HepG2 (cell line): ENCODE results near the gene ECE2. TPM values are rescaled to one million over a fixed set of nuclear protein-coding genes. Genes with fewer than 3 reads are reported as not detected.

Source experiments
- ATAC-seq: fragments of 200-7000 bp; cut with Tn5 transposase; 3 replicates; pipeline ENCODE4 v1.9.1; 2020; ENCODE audit warnings: mild to moderate bottlenecking, moderate library complexity
- BruUV-seq: library from RNA; stranded (reverse); fragments of 400-500 nt; replicated peaks from 2 replicates; lab custom pipeline; 2021; lab: Mats Ljungman, UMichigan
- CTCF ChIA-PET: fragments of 300-600 bp; formaldehyde crosslinking; extraction: SDS; loops from one replicate; lab custom pipeline; 2021; ENCODE audit warnings: low total read pairs, inconsistent platforms, low intra/inter-chr PET ratio; lab: Yijun Ruan, JAX
- POLR2A ChIA-PET: fragments of 350-600 bp; sonication (Branson Sonifier 250); formaldehyde crosslinking; loops from one replicate; lab custom pipeline; 2020; ENCODE audit warnings: antibody characterized with exemption, inconsistent platforms; lab: Yijun Ruan, JAX
- DNase-seq: peaks from one replicate; pipeline ENCODE4 v3.0.0-alpha.2; 2015; ENCODE audit warnings: low spot score
- FAIRE-seq: peaks from 3 replicates; lab custom pipeline; 2011; peaks lifted over from hg19 to GRCh38; lab: Jason Lieb, UNC
- H2AFZ ChIP-seq: one replicate; pipeline ENCODE4 v1.6.1; 2011; ENCODE audit warnings: low read length, inconsistent platforms
- H3K27ac ChIP-seq: fragments of 300-600 bp; 3 replicates; pipeline ENCODE4 v1.8.0; 2011; ENCODE audit warnings: mixed run types, mild to moderate bottlenecking, mixed read lengths, low read length, inconsistent platforms; ENCODE audit not compliant: insufficient read depth; ENCODE audit errors: extremely low read length
- H3K27me3 ChIP-seq, 2 experiments: fragments of 200-600 bp in 1 of 2; 2 replicates in 1 of 2; 3 replicates in 1 of 2; pipeline versions ENCODE4 v1.6.0 to v1.8.0; 2011; ENCODE audit warnings: low read length in 2 of 2, mild to moderate bottlenecking in 2 of 2, moderate library complexity in 2 of 2, inconsistent platforms in 1 of 2; ENCODE audit not compliant: insufficient read depth in 2 of 2, control insufficient read depth in 1 of 2
- H3K36me3 ChIP-seq, 2 experiments: fragments of 200-600 bp in 1 of 2; replicated peaks in 1 of 2; 2 replicates in 1 of 2; 3 replicates in 1 of 2; pipeline versions ENCODE4 v1.5.1 to v1.8.0; 2011; ENCODE audit warnings: low read length in 2 of 2, inconsistent platforms in 1 of 2; ENCODE audit not compliant: insufficient read depth in 2 of 2, control insufficient read depth in 1 of 2
- H3K4me1 ChIP-seq: 2 replicates; pipeline ENCODE4 v1.5.1; 2012; ENCODE audit warnings: low read length, inconsistent platforms; ENCODE audit not compliant: insufficient read depth
- H3K4me2 ChIP-seq: 2 replicates; pipeline ENCODE4 v1.6.0; 2011; ENCODE audit warnings: low read depth, low read length, inconsistent platforms
- H3K4me3 ChIP-seq, 3 experiments: fragments of 200-600 bp in 1 of 3; sonication (generic), shearing (Covaris generic) in 1 of 3; replicated peaks in 1 of 3; 2 replicates each; pipeline ENCODE4 v1.5.1; 2011 to 2016; ENCODE audit warnings: low read length in 3 of 3, inconsistent platforms in 2 of 3, low read depth in 2 of 3, mild to moderate bottlenecking in 2 of 3, control low read depth in 1 of 3, mixed read lengths in 1 of 3; ENCODE audit not compliant: insufficient read depth in 1 of 3
- H3K79me2 ChIP-seq: one replicate; pipeline ENCODE4 v1.6.1; 2011; ENCODE audit warnings: low read length, inconsistent platforms; ENCODE audit not compliant: insufficient read depth
- H3K9ac ChIP-seq: 2 replicates; pipeline ENCODE4 v1.6.0; 2011; ENCODE audit warnings: mild to moderate bottlenecking, low read depth, low read length, inconsistent platforms; ENCODE audit not compliant: insufficient read depth
- H3K9me3 ChIP-seq: 2 replicates; pipeline ENCODE4 v1.5.1; 2012; ENCODE audit warnings: mild to moderate bottlenecking, low read length
- H4K20me1 ChIP-seq: 2 replicates; pipeline ENCODE4 v1.6.0; 2011; ENCODE audit warnings: inconsistent platforms, mild to moderate bottlenecking, low read length, moderate library complexity; ENCODE audit not compliant: insufficient read depth
- AGO2 ChIP-seq: fragments of 200-400 bp; formaldehyde crosslinking; optimal IDR thresholded peaks from 2 replicates; pipeline ENCODE3; 2017; ENCODE audit warnings: mild to moderate bottlenecking, low read depth, low read length, moderate library complexity
- RBFOX2 ChIP-seq: fragments of 200-400 bp; formaldehyde crosslinking; IDR thresholded peaks from 2 replicates; pipeline ENCODE4 v1.6.1; 2017; ENCODE audit warnings: low read depth, mild to moderate bottlenecking, low read length
- RBM22 ChIP-seq: fragments of 200-400 bp; formaldehyde crosslinking; optimal IDR thresholded peaks from 2 replicates; pipeline ENCODE3; 2017; ENCODE audit warnings: mild to moderate bottlenecking, low read length, moderate library complexity
- SIN3B ChIP-seq: fragments of 150-350 bp; IDR thresholded peaks from 2 replicates; pipeline ENCODE4 v1.6.1; 2014; ENCODE audit warnings: low read length
- WGBS: methylation state at CpG from one replicate; pipeline ENCODE4 v1.1.6; 2017; ENCODE audit warnings: low lambda C conversion rate; 5-methylcytosine and 5-hydroxymethylcytosine counted together
- in situ Hi-C: cut with HindIII; loops from 2 replicates; pipeline ENCODE4 v1.10.0; 2017; ENCODE audit warnings: low pct_unique_long_range_greater_than_20kb; ENCODE audit not compliant: extremely low pct_ligation_motif_present
- intact Hi-C: fragments of 100-400 bp; cut with micrococcal nuclease; formaldehyde crosslinking; loops from one replicate; pipeline ENCODE4 v1.10.0; 2022; ENCODE audit not compliant: unreplicated experiment
- polyA plus RNA-seq, 8 experiments: library from polyadenylated mRNA; depleted of rRNA in 3 of 8; stranded (reverse) in 7 of 8; unstranded in 1 of 8; fragments of >200 nt; fragmentation: Illumina TruSeq in 4 of 8; extraction: Trizol in 4 of 8; gene quantifications; 2 replicates each; pipeline versions ENCODE4 v1.2.1 to v1.2.3, GENCODE V29; 2011 to 2016; ENCODE audit warnings: low read depth in 4 of 8, missing spikeins in 1 of 8, mixed read lengths in 1 of 8; ENCODE audit not compliant: insufficient read depth in 1 of 8
- total RNA-seq, 5 experiments: library from RNA; depleted of rRNA; stranded (reverse); fragments of >200 nt; fragmentation: Illumina TruSeq; extraction: Trizol; gene quantifications; 2 replicates each; pipeline ENCODE4 v1.2.3, GENCODE V29; 2016; ENCODE audit warnings: low read depth in 1 of 5
- TF ChIP-seq, protein P1 (sequence below): sonication (generic); formaldehyde crosslinking; IDR thresholded peaks from 2 replicates; pipeline ENCODE4 v1.5.1; 2020; ENCODE audit warnings: missing genetic modification reagents, mild to moderate bottlenecking, borderline replicate concordance

Gene ECE2
- total and polyA plus RNA-seq, 2 of the 13 experiments (the other 11 are each of a cell fraction or from before 2014, with no cell fraction given) = not detected

DNA sequence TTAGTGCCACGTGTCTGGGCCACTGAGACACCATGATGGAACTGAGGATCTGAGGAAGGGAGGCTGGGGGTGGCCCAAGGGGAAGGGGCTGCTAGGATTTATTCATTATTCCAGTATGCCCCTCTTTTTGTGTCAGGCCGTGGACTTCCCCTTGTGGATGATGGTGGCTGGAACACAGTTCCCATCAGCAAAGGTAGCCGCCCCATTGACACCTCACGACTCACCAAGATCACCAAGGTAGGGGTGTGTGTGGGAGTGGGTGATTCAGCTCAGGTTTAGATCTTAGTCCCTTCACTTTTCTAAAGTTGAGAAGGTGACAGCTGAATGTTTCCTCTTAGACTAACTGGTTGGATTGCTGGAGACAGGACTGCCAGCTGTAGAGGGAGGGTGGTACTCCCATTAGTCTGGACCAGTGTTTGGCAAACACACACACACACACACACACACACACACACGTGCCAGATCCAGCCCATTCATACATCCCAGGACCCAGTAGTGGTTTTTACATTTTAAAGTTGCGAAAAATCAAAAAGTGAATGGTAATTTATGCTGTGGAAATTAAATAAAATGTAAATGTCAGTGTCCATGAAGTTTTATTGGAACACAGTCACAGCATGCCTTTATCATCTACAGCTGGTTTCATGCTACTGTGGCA is 50.0 kb downstream of the ECE2 start:
- FAIRE-seq = no peak

DNA sequence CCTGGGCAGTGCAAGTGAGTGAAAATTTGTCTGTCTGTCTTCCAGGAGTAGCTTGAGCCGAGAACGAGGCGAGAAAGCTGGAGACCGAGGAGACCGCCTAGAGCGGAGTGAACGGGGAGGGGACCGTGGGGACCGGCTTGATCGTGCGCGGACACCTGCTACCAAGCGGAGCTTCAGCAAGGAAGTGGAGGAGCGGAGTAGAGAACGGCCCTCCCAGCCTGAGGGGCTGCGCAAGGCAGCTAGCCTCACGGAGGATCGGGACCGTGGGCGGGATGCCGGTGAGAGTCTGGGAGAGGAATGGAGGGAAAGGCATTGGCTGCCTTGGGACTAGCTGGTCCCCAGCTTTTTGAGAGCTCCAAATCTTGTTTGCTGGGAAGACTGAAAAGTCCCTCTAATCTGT is 51.3 kb downstream of the ECE2 start:
- H3K4me1 ChIP-seq = no peaks in the 10 kb centered on the region
- no TSS peak for BruUV-seq
- in situ Hi-C loops = no loop called here
- H2AFZ ChIP-seq = no peak overlapping the region
- no peak overlapping the region for H3K9ac ChIP-seq
- H3K27ac ChIP-seq = no peak overlapping the region
- ChIA-PET POLR2A (interaction anchor here (1.4 to 2.1 kb wide), 2 partner anchors 12 to 14 kb away, joined by 3 to 6 read pairs; no protein-coding TSS in a partner anchor), CTCF (no interaction called here)
- peaks cover 58 to 92% of the 10 kb centered on the region in 2 experiments for H3K36me3 ChIP-seq
- 98% methylated on average over 21 of the region's 21 CpGs for WGBS
- no peak overlapping the region for H3K4me3 ChIP-seq
- peaks cover 5% of the 10 kb centered on the region for H3K79me2 ChIP-seq
- H3K9me3 ChIP-seq = no peaks in the 10 kb centered on the region
- ATAC-seq (no peak), DNase-seq (no peak), FAIRE-seq (no peak)
- intact Hi-C loops = no loop called here
- H3K27me3 ChIP-seq = no peaks in the 10 kb centered on the region
- no peak overlapping the region for H3K4me2 ChIP-seq
- TF ChIP-seq RBFOX2 = peak; percentile 46; the same call in 1 of the 2 replicates
- TF ChIP-seq AGO2 = peak; percentile 63
- TF ChIP-seq, protein P1, sequence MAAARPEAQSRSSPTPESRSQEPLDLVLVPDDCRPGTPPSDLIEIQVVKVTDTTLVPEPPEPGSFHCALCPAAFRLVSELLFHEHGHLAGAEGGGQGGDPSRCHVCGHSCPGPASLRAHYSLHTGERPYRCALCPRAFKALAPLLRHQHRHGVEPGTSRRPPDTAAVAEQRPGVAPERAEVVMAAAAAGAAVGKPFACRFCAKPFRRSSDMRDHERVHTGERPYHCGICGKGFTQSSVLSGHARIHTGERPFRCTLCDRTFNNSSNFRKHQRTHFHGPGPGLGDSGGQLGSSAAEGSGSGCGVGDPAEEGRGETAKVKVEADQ (CRISPR knock-in tag) = no peak
- H4K20me1 ChIP-seq = peaks cover 5% of the 10 kb centered on the region; the same call in 1 of the 2 replicates

More for the DNA sequence above, 50.0 kb downstream of the ECE2 start:
- POLR2A ChIA-PET = interaction anchor here (1.0 to 2.1 kb wide), 3 partner anchors 9 to 11 kb away, joined by 3 to 6 read pairs (median 3); no protein-coding TSS in a partner anchor
- Histone ChIP-seq H3K27me3 (no peaks in the 10 kb centered on the region), H3K4me1 (no peaks in the 10 kb centered on the region), H3K79me2 (peaks cover 4% of the 10 kb centered on the region), H2AFZ (no peak overlapping the region), H3K4me2 (no peak overlapping the region), H3K36me3 (peaks cover 61 to 92% of the 10 kb centered on the region in 2 experiments), H3K4me3 (no peak overlapping the region), H3K9ac (no peak overlapping the region), H4K20me1 (peaks cover 9% of the 10 kb centered on the region; the same call in 1 of the 2 replicates), H3K9me3 (no peaks in the 10 kb centered on the region), H3K27ac (no peak overlapping the region)
- intact Hi-C loops (no loop called here), in situ Hi-C loops (no loop called here)
- 93% methylated on average over 6 of the region's 6 CpGs for whole genome bisulfite sequencing
- TF ChIP-seq RBM22 (peak; percentile 34), SIN3B (no peak)
- CTCF ChIA-PET = no interaction called here
- ATAC-seq (no peak), DNase-seq (no peak)
- no TSS peak for BruUV-seq
